Heart right ventricle (tissue), 16 donors: ENCODE data around the gene IPO7. TPM values are rescaled to one million over a fixed set of nuclear protein-coding genes. Genes with fewer than 3 reads are reported as not detected.
A peak's percentile ranks its signal among the peaks of the same experiment; 100 is the strongest.

Experiments
- ATAC-seq, 8 donors: fragments of 200-7000 bp; cut with Tn5 transposase; one replicate each; pipeline ENCODE4 v1.9.1; 2020; ENCODE audit warnings: mild to moderate bottlenecking in 8 of 8, moderate library complexity in 8 of 8, moderate number of reproducible peaks in 1 of 8
- DNase-seq, 2 donors: peaks; one replicate each; pipeline ENCODE4 v3.0.0-alpha.2; 2020
- H3K27ac ChIP-seq, 10 donors: fragments of 200-600 bp; sonication (generic) in 2 of 10; one replicate each; pipeline versions ENCODE4 v1.5.0 to v1.8.0; 2020 to 2022; ENCODE audit warnings: mild to moderate bottlenecking in 3 of 10
- H3K27me3 ChIP-seq, 7 donors: fragments of 200-600 bp; one replicate each; pipeline ENCODE4 v1.8.0; 2021 to 2022; ENCODE audit warnings: mild to moderate bottlenecking in 2 of 7
- H3K36me3 ChIP-seq, 9 donors: fragments of 200-600 bp; sonication (generic) in 1 of 9; one replicate each; pipeline versions ENCODE4 v1.5.0 to v1.8.0; 2020 to 2022; ENCODE audit warnings: mild to moderate bottlenecking in 2 of 9
- H3K4me1 ChIP-seq, 9 donors: fragments of 200-600 bp; sonication (generic) in 1 of 9; one replicate each; pipeline versions ENCODE4 v1.5.0 to v1.8.0; 2020 to 2022; ENCODE audit warnings: mild to moderate bottlenecking in 4 of 9
- H3K4me3 ChIP-seq, 10 donors: fragments of 200-600 bp; sonication (generic) in 2 of 10; one replicate each; pipeline versions ENCODE4 v1.5.0 to v1.8.0; 2020 to 2022; ENCODE audit warnings: mild to moderate bottlenecking in 7 of 10, moderate library complexity in 2 of 10
- H3K9me3 ChIP-seq, 11 donors: fragments of 200-600 bp in 10 of 11; sonication (generic) in 2 of 11; one replicate each; pipeline versions ENCODE4 v1.5.0 to v1.8.0; 2013 to 2022; ENCODE audit warnings: mild to moderate bottlenecking in 2 of 11, control low read depth in 1 of 11, moderate library complexity in 1 of 11
- WGBS, 2 donors: extraction: QIAGEN DNeasy Blood & Tissue Kit; methylation state at CpG; one replicate each; pipeline ENCODE4 v1.1.7; 2013; ENCODE audit warnings: inconsistent platforms in 1 of 2; 5-methylcytosine and 5-hydroxymethylcytosine counted together
- intact Hi-C, 10 donors: fragments of 100-400 bp; cut with DNase I; formaldehyde crosslinking; loops; one replicate each; pipeline versions ENCODE4 v1.11.1 to v1.14.2; 2022
- polyA plus RNA-seq, 2 donors: library from polyadenylated mRNA; stranded (reverse); fragments of 200-250 nt; gene quantifications; one replicate each; pipeline ENCODE4 v1.2.3, GENCODE V29; 2013
- total RNA-seq, 10 donors: library from RNA; stranded (reverse); fragmentation: NEBNext Ultra II Directional in 3 of 10; extraction: Animal tissue kit (Norgen Biotek cat#: 25700) in 3 of 10; gene quantifications; one replicate each; pipeline versions ENCODE4 v1.2.1 to v1.2.4, GENCODE V29; 2021 to 2023
- TF ChIP-seq, protein P1 (sequence below), 9 donors: fragments of 200-600 bp; sonication (generic) in 2 of 9; IDR thresholded peaks; one replicate each; pipeline versions ENCODE4 v1.5.0 to v1.8.0; 2021 to 2022; ENCODE audit warnings: antibody characterized with exemption in 9 of 9, mild to moderate bottlenecking in 5 of 9, moderate library complexity in 1 of 9
- donor health status: Arrhythmogenic right ventricular cardiomyopathy.
- donor health status: ischemic (EF 13 %, LVEDD 7.1; RV severe dilation, severe dysfunction).
- donor health status: healthy with polysubstance abuse.
- donor health status: DM: no; HTN: yes; CAD: no.
- donor health status: DM: no; HTN: no; CAD: no.
- donor health status: ischemic (EF 25% LVEDD 6.9; RV normal size, moderate dysfunction).
- donor health status: ischemic (EF 25% LVEDD 5.7; RV mildly dilated, moderate dysfunction).
- donor health status: healthy.
- donor health status: DM: yes; HTN: yes; CAD: no.
- donor health status: Ischemic cardiomyopathy.
- donor health status: ischemic (EF 35%, LVEDD 5.7; RV mildly dilated, moderate dysfunction).
- donor health status: nonischemic (EF 11% LVEDD 7.7; RV severe dilation, severe dysfunction).
- donor health status: DM: yes; HTN: yes; CAD: no.
- donor health status: PGD.
- donor health status: ischemic (EF 29% LVEDD 5.4; RV normal size, mild dysfunction).
- donor health status: nonischemic (EF 23%, LVEDD 6.1; RV moderate dilation, normal function).

The IPO7 gene
- total and polyA plus RNA-seq, 12 donors: 24.1 to 169 (median 139) TPM

GRCh38 chr11:9462172-9462799 lies 77.8 kb downstream of the IPO7 start:
- 84 to 85% methylated on average over 16 of the region's 16 CpGs for WGBS, 2 donors
- DNase-seq (no peak), ATAC-seq (no peak)
- H3K4me1 ChIP-seq: peaks cover 3 to 29% (median 21%) of the 10 kb centered on the region in 9 donors
- no peaks in the 10 kb centered on the region for H3K9me3 ChIP-seq
- H3K36me3 ChIP-seq: peaks cover 0 to 6% (median 0%) of the 10 kb centered on the region in 9 donors
- H3K27me3 ChIP-seq: no peaks in the 10 kb centered on the region
- peak overlapping the region in 9 of 10 donors; percentile 95 to 100 (median 98) for H3K27ac ChIP-seq
- H3K4me3 ChIP-seq: peak overlapping the region; percentile 52 to 99 (median 72)
- TF ChIP-seq, protein P1, sequence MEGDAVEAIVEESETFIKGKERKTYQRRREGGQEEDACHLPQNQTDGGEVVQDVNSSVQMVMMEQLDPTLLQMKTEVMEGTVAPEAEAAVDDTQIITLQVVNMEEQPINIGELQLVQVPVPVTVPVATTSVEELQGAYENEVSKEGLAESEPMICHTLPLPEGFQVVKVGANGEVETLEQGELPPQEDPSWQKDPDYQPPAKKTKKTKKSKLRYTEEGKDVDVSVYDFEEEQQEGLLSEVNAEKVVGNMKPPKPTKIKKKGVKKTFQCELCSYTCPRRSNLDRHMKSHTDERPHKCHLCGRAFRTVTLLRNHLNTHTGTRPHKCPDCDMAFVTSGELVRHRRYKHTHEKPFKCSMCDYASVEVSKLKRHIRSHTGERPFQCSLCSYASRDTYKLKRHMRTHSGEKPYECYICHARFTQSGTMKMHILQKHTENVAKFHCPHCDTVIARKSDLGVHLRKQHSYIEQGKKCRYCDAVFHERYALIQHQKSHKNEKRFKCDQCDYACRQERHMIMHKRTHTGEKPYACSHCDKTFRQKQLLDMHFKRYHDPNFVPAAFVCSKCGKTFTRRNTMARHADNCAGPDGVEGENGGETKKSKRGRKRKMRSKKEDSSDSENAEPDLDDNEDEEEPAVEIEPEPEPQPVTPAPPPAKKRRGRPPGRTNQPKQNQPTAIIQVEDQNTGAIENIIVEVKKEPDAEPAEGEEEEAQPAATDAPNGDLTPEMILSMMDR (IDR thresholded peaks at IDR 0.05): no peak
- intact Hi-C loops: loop anchor here in 4 of 10 donors (5.0 kb wide), 4 partner anchors 105 to 150 kb away; partner anchors contain the start of genes TMEM41B (in 1 of the 4) and WEE1 (in 1 of the 4)

- Histone ChIP-seq H3K4me3 (no peak overlapping the region), H3K9me3 (no peaks in the 10 kb centered on the region), H3K36me3 (peaks cover 0 to 6% (median 0%) of the 10 kb centered on the region in 9 donors), H3K27me3 (no peaks in the 10 kb centered on the region), H3K4me1 (peaks cover 3 to 29% (median 21%) of the 10 kb centered on the region in 9 donors), H3K27ac (peak overlapping the region in 6 of 10 donors; percentile 95 to 100 (median 98))
- no peak for ATAC-seq
- DNase-seq: no peak
- TF ChIP-seq, protein P1 (IDR thresholded peaks at IDR 0.05): no peak
- intact Hi-C loops: loop anchor here in 4 of 10 donors (5.0 kb wide), 4 partner anchors 104 to 151 kb away; partner anchors contain the start of genes TMEM41B (in 1 of the 4) and WEE1 (in 1 of the 4)
- WGBS, 2 donors: 92% methylated on average over 7 to 8 of the region's 8 CpGs
Measured at GRCh38 chr11:9462806-9463537, 78.5 kb downstream of the IPO7 start.

DNA sequence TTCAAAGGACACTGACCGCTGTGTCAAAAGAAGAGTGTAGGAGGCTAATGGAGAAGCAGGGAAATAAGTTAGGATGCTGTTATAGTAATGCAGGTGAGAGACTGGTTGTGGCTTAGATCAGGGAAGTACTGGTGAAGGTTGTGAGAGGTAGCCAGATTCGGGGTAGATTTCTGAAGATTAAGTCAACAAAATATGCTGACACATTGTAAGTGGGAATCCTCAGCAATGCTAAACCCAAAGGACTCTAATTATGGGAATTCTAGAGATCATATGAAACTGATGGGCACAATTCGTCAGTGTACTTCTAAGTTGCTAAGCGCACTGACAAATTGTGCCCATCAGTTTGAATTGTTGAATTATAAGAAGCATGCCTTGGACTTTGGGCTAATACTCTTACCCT lies 86.3 kb downstream of the IPO7 start:
- H3K4me3 ChIP-seq: no peak overlapping the region
- TF ChIP-seq, protein P1 (IDR thresholded peaks at IDR 0.05): no peak
- DNase-seq (no peak), ATAC-seq (no peak)
- H3K27me3 ChIP-seq: no peaks in the 10 kb centered on the region
- H3K9me3 ChIP-seq: no peaks in the 10 kb centered on the region
- H3K27ac ChIP-seq: no peak overlapping the region
- no peaks in the 10 kb centered on the region for H3K4me1 ChIP-seq
- intact Hi-C loops: no loop called here
- H3K36me3 ChIP-seq: peaks cover 0 to 64% (median 40%) of the 10 kb centered on the region in 9 donors
- WGBS, 2 donors: 94 to 99% methylated on average over 4 of the region's 4 CpGs

- ATAC-seq: no peak
- Histone ChIP-seq H3K27me3 (no peaks in the 10 kb centered on the region), H3K9me3 (no peaks in the 10 kb centered on the region), H3K4me1 (no peaks in the 10 kb centered on the region), H3K36me3 (peaks cover 0 to 83% (median 44%) of the 10 kb centered on the region in 9 donors), H3K4me3 (no peak overlapping the region), H3K27ac (no peak overlapping the region)
- intact Hi-C loops: no loop called here
- TF ChIP-seq, protein P1 (IDR thresholded peaks at IDR 0.05): no peak
- no peak for DNase-seq
Measured at GRCh38 chr11:9473408-9473807, 89.0 kb downstream of the IPO7 start.
